Stimulated activated CD8-positive, alpha-beta memory T cell treated with anti-CD3 and anti-CD28 coated beads, Interleukin-7, amount 100 ng/mL, for 4 hours (primary cell): Measurements from ENCODE around the gene LGALSL.

Experiments
- DNase-seq, 2 donors: peaks; one replicate each; pipeline ENCODE4 v3.0.0-alpha.2; 2020; ENCODE audit warnings: low read depth in 2 of 2

Gene LGALSL

DNA sequence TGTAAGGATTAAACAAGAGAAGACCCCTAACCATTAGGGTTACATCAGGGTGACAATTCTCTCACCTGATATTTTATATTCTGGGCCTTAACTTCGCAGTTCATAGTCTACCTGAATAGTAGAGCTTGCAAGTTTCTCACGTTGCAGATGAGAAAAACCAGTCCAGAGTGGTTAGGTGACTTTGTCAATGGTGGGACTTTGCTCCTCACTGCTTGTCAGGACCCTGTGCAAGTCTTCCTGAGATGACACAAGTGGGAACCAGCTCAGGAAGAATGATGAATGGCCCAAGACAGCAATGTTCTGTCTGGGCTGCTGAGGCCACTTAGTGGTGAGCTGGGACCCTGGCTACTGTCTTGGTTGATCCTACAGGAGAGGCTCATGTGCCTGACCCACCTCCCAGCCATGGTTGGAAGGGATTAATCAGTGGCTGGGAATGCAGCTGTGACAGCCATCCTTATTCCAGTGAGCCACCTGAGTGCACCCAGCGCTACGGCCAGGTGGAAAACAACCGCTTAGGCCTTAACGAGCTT is 16.9 kb downstream of the LGALSL start:
- DNase-seq = no peak

GRCh38 chr2:64471600-64471999 is 17.6 kb downstream of the LGALSL start:
- DNase-seq = no peak

GRCh38 chr2:64472881-64473280 is 18.9 kb downstream of the LGALSL start:
- no peak for DNase-seq

DNA sequence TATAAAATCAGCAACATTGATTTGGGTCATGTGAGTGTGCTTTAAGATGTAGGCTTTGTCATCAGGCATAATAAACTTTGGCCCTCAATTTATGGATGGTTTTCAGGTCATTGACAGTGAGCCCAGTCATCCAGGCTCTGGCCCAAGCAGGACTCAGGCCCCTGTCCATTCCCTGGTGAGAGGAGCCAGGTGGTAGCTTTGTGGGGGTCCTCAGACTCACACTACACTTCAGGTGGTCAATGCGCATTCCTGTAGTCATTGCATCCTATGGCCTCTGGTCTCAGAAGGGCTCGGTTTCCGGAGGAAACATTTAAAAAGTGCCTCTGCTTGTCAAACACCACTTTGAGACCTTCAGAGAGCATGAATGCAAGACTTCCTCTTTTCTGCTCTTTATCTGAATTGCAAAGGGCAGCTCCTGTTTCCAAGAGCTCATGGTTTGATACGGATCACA is 20.2 kb downstream of the LGALSL start:
- no peak for DNase-seq

DNA sequence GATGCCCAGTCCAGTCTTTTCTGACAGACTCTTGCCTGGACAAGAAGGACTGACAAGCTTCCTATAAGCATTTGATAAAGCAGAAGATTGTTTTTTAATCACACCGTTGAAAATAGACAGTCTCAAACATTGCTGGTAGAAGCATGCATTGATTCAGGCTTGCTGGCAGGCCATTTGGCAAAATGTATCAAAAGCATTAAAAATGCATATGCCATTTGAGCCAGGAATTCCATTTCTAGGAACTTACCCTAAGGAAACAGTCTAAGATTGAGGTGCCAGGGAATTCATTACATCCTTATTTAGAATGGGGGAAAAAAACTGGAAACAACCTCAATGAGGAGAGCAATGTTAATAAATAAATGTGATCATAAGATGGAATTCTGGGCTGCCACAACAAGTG is 20.7 kb downstream of the LGALSL start:
- no peak for DNase-seq

GRCh38 chr2:64477037-64477436 is 23.1 kb downstream of the LGALSL start:
- DNase-seq = no peak

GRCh38 chr2:64477979-64478378 is 24.0 kb downstream of the LGALSL start:
- no peak for DNase-seq

DNA sequence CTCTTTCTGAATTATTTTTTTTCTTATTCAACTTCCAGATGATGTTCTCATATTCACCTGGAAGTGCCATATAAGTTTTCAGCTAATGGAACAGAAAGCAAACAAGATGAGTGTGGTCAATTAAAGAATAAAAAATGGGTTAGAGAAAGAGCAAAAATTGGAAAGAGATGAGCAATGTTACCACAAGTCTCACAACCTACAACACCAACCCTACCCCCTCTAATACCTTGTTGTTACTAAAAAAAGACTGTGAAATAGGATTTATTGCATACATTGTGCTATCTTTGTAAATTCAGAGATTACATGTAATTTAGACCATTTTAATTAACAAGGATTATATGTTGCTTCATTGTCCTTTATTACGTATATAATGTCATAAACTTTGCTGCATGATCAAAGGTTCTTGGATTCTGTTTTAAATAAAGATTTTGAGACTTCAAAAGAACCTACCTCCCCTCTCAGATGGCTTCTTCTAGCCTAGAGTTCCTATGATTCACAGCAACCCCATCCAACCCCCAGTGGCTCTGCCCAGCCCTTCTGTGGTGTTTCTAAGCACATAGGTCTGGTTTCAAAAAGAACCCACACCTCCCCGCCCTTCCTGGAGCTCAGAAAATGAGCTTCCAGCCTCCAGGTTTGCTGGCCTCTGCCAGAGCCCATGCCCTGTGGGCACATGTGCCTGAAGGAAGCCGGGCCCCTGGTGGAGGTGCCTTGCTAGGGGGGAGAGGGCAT is 24.7 kb downstream of the LGALSL start:
- no peak for DNase-seq

DNA sequence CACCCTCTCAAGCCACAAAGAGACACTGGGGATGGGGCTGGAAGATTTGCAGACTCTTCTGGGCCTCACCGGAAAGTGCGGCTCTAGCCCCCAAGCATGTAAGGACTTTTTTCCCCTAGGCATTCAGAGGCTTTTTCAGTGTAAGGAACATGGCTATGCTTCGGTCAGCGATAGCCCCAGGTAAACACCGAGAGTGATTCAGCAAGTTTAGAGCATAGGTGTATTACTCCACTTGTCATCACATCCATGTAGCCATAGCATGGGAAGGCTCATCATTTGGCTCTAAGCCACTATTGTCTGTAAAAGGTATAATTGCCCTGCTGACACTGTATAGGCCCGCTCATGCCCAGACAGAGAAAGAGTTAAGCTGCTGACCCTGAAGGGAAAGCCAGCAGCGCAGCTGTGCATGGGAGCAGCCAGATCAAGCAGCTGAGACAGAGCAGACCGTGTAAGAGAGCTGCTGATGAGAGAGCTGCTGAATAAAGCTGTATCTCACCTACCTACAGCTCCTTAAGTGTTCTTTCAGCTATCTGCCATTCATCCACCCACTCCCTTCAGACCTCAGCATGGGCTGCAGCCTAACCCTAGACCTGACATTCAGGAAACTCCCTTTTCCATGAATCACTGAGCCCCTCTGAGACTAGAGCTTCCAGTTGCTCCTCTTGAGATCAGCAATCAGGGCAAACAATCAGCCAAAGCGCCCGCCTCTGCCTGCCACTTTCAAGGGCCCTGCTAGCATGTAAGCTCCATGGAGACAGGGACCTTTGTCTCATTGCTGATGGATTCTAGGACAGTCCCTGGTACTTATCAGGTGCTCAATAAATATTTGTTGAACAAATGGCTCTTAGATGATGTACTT is 25.5 kb downstream of the LGALSL start:
- no peak for DNase-seq

DNA sequence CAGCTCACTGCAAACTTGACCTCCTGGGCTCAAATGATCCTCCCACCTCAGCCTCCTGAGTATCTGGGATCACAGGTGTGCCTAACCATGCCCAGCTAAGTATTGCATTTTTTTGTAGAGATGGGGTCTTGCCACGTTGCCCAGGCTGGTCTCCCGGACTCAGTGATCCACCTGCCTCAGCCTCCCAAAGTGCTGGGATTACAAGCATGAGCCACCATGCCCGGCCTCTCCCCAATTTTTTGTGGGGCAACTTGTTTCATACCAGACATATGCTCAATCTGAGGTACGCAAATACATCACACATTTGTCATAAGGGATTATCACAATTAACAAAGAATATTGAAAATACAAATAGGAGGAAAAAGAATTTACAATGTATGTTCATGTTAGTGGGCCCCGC is 27.7 kb downstream of the LGALSL start:
- DNase-seq = no peak

DNA sequence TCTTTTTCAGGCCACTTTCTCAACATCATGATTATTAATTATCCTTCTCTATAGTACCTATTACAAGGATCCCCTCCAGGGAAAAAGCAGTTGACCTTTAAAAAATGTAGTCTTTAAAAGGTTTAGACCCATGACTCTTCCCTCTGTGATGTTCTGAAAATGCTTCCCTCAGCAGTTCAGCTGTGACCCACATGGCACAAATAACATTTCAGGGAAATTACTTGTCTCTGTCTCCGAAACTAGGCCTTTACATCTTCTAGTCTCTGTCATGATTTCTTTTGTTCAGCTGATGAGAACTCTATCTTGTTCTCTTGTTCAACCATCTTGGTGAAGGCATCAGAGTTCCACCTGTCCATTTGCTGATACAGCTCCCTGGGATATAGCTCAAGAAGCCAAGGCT is 28.3 kb downstream of the LGALSL start:
- no peak for DNase-seq

DNA sequence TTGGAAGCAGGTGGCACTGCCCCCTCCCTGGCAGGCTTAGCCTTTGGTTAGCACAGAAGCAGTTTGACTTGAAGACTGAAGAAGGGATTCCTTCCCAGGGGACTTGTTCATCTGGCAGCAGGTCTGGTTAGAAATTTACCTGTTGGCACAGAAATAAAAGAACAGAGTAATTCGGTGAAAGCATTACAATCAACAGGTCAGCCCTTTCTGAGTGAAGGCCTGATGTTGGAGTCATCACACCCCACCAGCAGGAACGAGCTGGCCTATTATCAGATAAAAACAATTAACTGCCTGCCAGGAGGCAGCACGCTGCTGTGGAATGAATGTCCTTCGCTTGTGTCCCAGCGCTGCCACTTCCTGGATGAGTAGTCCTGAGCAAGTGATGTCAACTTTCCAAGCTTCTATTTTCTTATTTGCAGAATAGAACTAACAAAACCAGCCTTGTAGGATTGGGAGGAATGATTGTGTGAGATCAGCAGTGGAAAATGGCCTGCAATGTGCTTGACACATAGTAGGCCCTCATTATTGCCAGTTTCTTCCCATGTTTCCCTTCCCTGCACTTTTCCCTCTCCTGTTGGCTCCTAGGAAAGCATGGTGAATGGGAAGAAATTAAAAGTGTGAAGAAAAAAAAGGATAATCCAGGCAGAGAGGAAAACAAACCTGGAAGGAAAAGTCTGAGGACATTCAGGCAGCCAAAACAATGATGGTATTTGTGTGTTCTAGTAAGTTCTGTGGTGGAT is 29.0 kb downstream of the LGALSL start:
- no peak for DNase-seq

DNA sequence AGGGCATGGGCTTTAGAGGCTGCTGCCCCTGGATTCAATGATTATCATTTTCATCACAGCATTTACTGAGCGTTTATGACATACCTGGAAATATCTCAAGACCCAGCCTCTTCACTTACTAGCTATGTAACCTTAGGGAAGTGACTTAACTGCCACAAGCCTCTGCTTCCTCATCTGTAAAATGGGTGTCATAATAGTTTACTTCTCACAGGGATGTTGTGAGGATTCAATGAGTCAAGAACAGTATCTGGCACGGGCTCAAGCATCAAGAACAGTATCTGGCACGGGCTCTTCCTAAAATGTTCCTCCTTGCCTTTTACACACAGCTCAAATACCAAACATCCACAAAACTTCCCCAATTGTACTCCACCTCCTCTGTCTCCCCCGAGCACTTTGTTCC is 31.4 kb downstream of the LGALSL start:
- no peak for DNase-seq

DNA sequence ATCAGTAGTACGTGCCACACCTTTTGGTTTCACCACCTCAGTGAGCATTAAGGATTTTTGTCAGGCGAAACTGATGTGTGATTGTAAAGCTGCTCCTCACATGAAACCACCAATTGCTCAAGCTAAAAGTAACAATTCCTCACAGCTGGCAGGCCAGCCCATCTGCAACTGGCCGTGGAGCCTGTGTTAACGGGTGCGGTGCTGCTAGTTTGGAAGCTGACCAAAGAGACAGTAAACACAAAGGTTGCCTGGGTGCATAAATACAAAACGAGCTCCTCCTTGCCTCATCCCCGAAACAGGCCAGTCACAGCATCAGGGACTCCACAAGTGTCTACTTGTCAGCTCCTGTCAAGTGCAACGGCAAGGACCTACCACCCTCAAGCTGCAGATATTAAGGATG is 32.0 kb downstream of the LGALSL start:
- no peak for DNase-seq

DNA sequence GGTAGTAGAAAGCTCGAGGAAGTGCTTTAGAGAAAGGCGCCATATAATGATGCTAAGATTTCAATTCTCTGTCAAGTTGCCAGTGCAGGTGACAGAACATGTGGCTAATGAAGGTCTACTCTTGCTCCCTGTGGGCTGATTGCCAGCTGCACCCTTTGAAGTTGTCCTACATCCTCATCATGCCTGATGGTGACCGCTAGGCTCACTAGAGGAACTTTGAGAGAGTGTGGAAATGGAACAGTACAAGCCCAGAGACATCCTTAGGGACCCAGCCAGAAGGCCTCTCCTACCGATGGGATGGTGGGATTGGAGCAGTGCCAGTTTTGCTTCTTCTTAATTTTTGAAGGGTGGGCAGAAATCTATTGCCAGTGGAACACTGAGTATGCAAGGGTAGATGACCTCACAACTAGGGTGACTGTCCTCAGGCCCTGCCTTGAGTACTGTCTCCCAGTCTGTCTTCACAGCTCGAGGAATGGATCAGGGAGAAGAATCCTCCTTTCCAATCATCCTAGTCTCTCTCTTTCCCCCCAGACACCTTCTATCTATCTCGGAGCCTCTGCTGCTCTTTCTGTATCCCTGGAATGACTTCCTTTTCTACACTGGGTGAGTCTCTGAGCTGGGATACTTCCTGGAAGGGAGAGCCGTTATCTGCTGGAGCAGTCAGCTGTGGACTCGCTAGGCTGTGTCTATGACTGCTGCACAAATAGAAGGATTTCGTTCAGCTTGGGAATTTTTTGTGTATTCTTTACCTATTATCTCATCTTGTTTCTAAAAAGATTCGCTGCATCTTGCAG is 33.5 kb downstream of the LGALSL start:
- DNase-seq = no peak

DNA sequence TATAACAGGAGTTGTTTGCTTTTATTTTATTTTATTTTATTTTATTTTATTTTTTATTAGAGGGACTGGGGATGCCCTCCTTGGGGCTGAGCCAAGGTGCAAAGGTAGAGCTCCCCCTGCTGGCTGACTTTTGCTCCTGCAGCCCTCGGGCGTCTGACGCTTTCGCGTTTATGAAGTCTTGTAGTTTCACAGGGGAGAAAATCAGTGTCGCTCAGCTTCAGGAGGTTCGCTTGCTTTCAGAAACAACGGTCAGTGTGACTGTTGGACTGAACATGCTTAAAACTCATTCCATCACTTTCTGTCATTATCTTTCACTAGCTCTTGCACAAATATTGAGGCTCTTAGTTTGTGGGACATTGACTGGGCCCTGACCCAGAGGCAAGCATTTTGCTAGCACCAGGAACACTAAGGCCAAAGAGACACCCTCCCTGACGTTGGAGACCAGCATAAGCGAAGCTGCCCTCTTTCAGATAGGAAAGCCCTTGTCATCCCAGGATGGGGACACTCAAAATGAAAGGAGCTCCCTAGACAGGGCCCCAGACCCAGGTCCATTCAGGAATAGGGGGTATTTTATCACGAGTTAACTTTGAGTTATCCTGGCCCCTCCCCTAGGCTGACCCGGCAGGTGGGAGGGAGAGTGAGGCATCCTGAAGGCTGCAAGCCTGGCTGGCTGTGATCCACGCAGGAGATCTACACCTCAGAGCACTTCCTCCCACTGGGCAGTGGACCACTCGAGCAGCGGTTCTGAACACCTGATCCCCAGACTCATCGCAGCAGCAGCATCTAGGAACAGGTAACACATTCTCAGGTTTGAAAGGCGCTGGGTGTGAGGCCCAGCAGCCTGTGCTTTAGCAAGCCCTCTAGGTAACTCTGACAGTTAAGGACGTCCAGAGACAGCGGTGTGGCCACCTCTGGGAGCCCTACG is 34.4 kb downstream of the LGALSL start:
- DNase-seq = peak; percentile 57 to 59

DNA sequence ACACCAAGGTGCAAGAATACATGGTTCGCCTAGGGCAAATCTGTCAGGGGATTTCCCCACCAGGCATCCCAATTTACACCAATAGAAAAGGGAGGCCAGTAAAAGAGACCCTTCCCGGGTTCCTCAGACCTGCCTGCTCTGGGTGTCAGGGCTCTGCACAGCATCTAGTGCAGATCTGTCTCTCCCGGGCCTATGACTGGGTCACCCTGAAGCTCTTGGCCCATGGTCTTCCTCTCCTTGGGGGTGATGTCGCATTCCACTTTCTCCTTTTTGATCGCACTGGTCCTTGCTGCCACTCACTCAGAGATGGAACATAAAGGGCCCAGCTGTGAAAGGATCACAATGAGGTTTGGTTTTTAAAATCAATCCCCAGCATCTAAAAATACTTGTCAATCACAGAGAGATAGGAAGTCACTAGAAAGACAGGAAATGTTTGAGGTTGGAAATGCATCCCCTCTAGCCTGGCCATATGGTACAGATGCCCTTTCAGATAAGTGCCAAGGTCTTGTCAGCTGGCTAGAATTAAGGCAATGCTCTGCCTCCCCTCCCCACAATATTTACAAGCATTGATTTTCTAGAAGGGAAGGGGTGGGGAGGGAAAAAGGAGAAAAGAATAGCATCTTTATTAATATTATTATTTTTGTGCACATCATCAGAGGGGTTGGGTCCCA is 35.3 kb downstream of the LGALSL start:
- DNase-seq = no peak

GRCh38 chr2:64491426-64491825 is 37.5 kb downstream of the LGALSL start:
- DNase-seq = no peak

DNA sequence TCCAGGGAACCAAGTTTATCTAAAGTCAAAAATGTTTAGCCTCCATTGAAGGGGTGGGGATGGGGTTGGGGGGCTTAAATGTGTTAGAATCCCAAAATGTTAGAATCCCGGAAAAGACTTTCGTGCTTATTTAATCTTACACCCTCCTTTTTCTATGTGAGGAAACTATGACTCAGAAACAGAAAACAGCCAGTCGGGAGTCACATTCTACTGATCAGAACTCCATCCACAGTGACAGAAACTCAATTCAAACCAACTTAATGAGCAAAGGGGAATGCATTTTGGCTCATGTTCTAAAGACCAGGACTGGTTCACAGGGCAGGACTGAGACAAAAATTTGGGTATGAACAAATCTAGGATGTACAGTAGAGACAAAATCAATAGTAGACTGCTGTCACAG is 38.3 kb downstream of the LGALSL start:
- DNase-seq = no peak

DNA sequence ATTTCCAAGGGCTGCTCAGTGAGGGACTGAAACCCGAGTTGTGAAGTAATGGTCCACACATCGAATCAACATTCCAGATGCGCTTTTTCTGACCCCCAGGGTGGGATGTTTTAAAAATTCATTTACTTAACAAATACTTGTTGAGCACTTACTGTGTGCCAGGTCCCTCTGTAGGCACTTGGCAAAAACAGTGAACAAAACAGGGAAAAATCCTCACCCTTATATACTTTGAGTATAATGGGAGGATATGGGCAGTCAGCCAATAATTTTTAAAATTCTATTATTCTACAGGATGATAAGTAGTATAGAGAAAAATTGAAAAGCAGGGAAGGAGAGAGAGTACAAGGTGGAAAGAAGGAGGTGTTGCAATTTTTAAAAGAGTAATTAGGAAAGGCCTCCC is 38.9 kb downstream of the LGALSL start:
- no peak for DNase-seq
